ENCODE data around the gene HIVEP3.

Gene HIVEP3

GRCh38 chr1:41830726-41831125, 88.0 kb downstream of the HIVEP3 start:
- no peaks in the 10 kb centered on the region for H3K9me3 ChIP-seq (ENCODE audit: control insufficient read depth, insufficient read depth, low read length)
- H3K4me1 ChIP-seq (ENCODE audit: insufficient read depth, low read length): peaks cover 3% of the 10 kb centered on the region; the same call in 1 of the 2 replicates
- no peaks in the 10 kb centered on the region for H3K36me3 ChIP-seq (ENCODE audit: insufficient read depth, low read length)
- no peak overlapping the region for H3K9ac ChIP-seq (ENCODE audit: low read depth, low read length)

- Histone ChIP-seq H3K9ac (ENCODE audit: low read depth, low read length) (no peak overlapping the region), H3K4me1 (ENCODE audit: insufficient read depth, low read length) (peaks cover 16% of the 10 kb centered on the region), H3K36me3 (ENCODE audit: insufficient read depth, low read length) (no peaks in the 10 kb centered on the region), H3K9me3 (ENCODE audit: control insufficient read depth, insufficient read depth, low read length) (no peaks in the 10 kb centered on the region)
These were observed 90.6 kb downstream of the HIVEP3 start for GRCh38 chr1:41827991-41828570.

GRCh38 chr1:41823471-41823870, 95.3 kb downstream of the HIVEP3 start:
- peaks cover 20% of the 10 kb centered on the region for H3K4me1 ChIP-seq (ENCODE audit: insufficient read depth, low read length)
- H3K9me3 ChIP-seq (ENCODE audit: control insufficient read depth, insufficient read depth, low read length): no peaks in the 10 kb centered on the region
- H3K36me3 ChIP-seq (ENCODE audit: insufficient read depth, low read length): no peaks in the 10 kb centered on the region
- no peak overlapping the region for H3K9ac ChIP-seq (ENCODE audit: low read depth, low read length)

- no peaks in the 10 kb centered on the region for H3K36me3 ChIP-seq (ENCODE audit: insufficient read depth, low read length)
- H3K9ac ChIP-seq (ENCODE audit: low read depth, low read length): no peak overlapping the region
- H3K9me3 ChIP-seq (ENCODE audit: control insufficient read depth, insufficient read depth, low read length): no peaks in the 10 kb centered on the region
- H3K4me1 ChIP-seq (ENCODE audit: insufficient read depth, low read length): peaks cover 20% of the 10 kb centered on the region
These were observed 95.9 kb downstream of the HIVEP3 start for GRCh38 chr1:41822866-41823265.

GRCh38 chr1:41819843-41820242, 98.9 kb downstream of the HIVEP3 start:
- Histone ChIP-seq H3K9ac (ENCODE audit: low read depth, low read length) (no peak overlapping the region), H3K36me3 (ENCODE audit: insufficient read depth, low read length) (no peaks in the 10 kb centered on the region), H3K9me3 (ENCODE audit: control insufficient read depth, insufficient read depth, low read length) (no peaks in the 10 kb centered on the region), H3K4me1 (ENCODE audit: insufficient read depth, low read length) (peaks cover 17% of the 10 kb centered on the region)

- Histone ChIP-seq H3K9me3 (ENCODE audit: control insufficient read depth, insufficient read depth, low read length) (no peaks in the 10 kb centered on the region), H3K4me1 (ENCODE audit: insufficient read depth, low read length) (peaks cover 13% of the 10 kb centered on the region), H3K36me3 (ENCODE audit: insufficient read depth, low read length) (no peaks in the 10 kb centered on the region), H3K9ac (ENCODE audit: low read depth, low read length) (no peak overlapping the region)
These were observed 99.7 kb downstream of the HIVEP3 start for GRCh38 chr1:41819069-41819468.

GRCh38 chr1:41816061-41816460, 102.7 kb downstream of the HIVEP3 start:
- H3K9me3 ChIP-seq (ENCODE audit: control insufficient read depth, insufficient read depth, low read length): no peaks in the 10 kb centered on the region
- no peaks in the 10 kb centered on the region for H3K4me1 ChIP-seq (ENCODE audit: insufficient read depth, low read length)
- no peak overlapping the region for H3K9ac ChIP-seq (ENCODE audit: low read depth, low read length)
- no peaks in the 10 kb centered on the region for H3K36me3 ChIP-seq (ENCODE audit: insufficient read depth, low read length)

GRCh38 chr1:41813755-41814745, 104.7 kb downstream of the HIVEP3 start:
- Histone ChIP-seq H3K4me1 (ENCODE audit: insufficient read depth, low read length) (no peaks in the 10 kb centered on the region), H3K36me3 (ENCODE audit: insufficient read depth, low read length) (no peaks in the 10 kb centered on the region), H3K9ac (ENCODE audit: low read depth, low read length) (no peak overlapping the region), H3K9me3 (ENCODE audit: control insufficient read depth, insufficient read depth, low read length) (no peaks in the 10 kb centered on the region)

GRCh38 chr1:41813226-41813625, 105.5 kb downstream of the HIVEP3 start:
- no peaks in the 10 kb centered on the region for H3K4me1 ChIP-seq (ENCODE audit: insufficient read depth, low read length)
- no peaks in the 10 kb centered on the region for H3K9me3 ChIP-seq (ENCODE audit: control insufficient read depth, insufficient read depth, low read length)
- no peak overlapping the region for H3K9ac ChIP-seq (ENCODE audit: low read depth, low read length)

GRCh38 chr1:41812453-41812852, 106.3 kb downstream of the HIVEP3 start:
- H3K9ac ChIP-seq (ENCODE audit: low read depth, low read length): no peak overlapping the region
- peaks cover under 1% of the 10 kb centered on the region; the same call in 1 of the 2 replicates for H3K4me1 ChIP-seq (ENCODE audit: insufficient read depth, low read length)
- no peaks in the 10 kb centered on the region for H3K9me3 ChIP-seq (ENCODE audit: control insufficient read depth, insufficient read depth, low read length)
- H3K36me3 ChIP-seq (ENCODE audit: insufficient read depth, low read length): no peaks in the 10 kb centered on the region

More at GRCh38 chr1:41813226-41813625, 105.5 kb downstream of the HIVEP3 start:
- H3K36me3 ChIP-seq (ENCODE audit: insufficient read depth, low read length): no peaks in the 10 kb centered on the region

GRCh38 chr1:41812051-41812450, 106.7 kb downstream of the HIVEP3 start:
- Histone ChIP-seq H3K36me3 (ENCODE audit: insufficient read depth, low read length) (no peaks in the 10 kb centered on the region), H3K4me1 (ENCODE audit: insufficient read depth, low read length) (peaks cover 5% of the 10 kb centered on the region; the same call in 1 of the 2 replicates), H3K9ac (ENCODE audit: low read depth, low read length) (no peak overlapping the region), H3K9me3 (ENCODE audit: control insufficient read depth, insufficient read depth, low read length) (no peaks in the 10 kb centered on the region)

GRCh38 chr1:41811051-41811795, 107.5 kb downstream of the HIVEP3 start:
- Histone ChIP-seq H3K9me3 (ENCODE audit: control insufficient read depth, insufficient read depth, low read length) (no peaks in the 10 kb centered on the region), H3K4me1 (ENCODE audit: insufficient read depth, low read length) (peaks cover 10% of the 10 kb centered on the region; the same call in 1 of the 2 replicates), H3K9ac (ENCODE audit: low read depth, low read length) (no peak overlapping the region), H3K36me3 (ENCODE audit: insufficient read depth, low read length) (no peaks in the 10 kb centered on the region)

- H3K9ac ChIP-seq (ENCODE audit: low read depth, low read length): no peak overlapping the region
- H3K9me3 ChIP-seq (ENCODE audit: control insufficient read depth, insufficient read depth, low read length): no peaks in the 10 kb centered on the region
- H3K36me3 ChIP-seq (ENCODE audit: insufficient read depth, low read length): no peaks in the 10 kb centered on the region
- peaks cover 10% of the 10 kb centered on the region; the same call in 1 of the 2 replicates for H3K4me1 ChIP-seq (ENCODE audit: insufficient read depth, low read length)
These were observed 108.3 kb downstream of the HIVEP3 start for GRCh38 chr1:41810446-41810845.

GRCh38 chr1:41809692-41810091, 109.0 kb downstream of the HIVEP3 start:
- H3K9me3 ChIP-seq (ENCODE audit: control insufficient read depth, insufficient read depth, low read length): no peaks in the 10 kb centered on the region
- H3K36me3 ChIP-seq (ENCODE audit: insufficient read depth, low read length): no peaks in the 10 kb centered on the region
- H3K9ac ChIP-seq (ENCODE audit: low read depth, low read length): no peak overlapping the region
- H3K4me1 ChIP-seq (ENCODE audit: insufficient read depth, low read length): peaks cover 10% of the 10 kb centered on the region; the same call in 1 of the 2 replicates
